GM19239 (cell line): ENCODE data around the gene NSRP1.
"Not testable (repeated sequence)": the region's sequence is repeated elsewhere in the genome, so short reads cannot be mapped to it uniquely, and the experiment has no call there.

Experiments
- DNase-seq: peaks from one replicate; pipeline ENCODE4 v3.0.0; 2011; ENCODE audit warnings: low spot score; ENCODE audit not compliant: insufficient read length
- FAIRE-seq: peaks from 2 replicates; lab custom pipeline; 2011; peaks lifted over from hg19 to GRCh38; lab: Jason Lieb, UNC

Gene NSRP1

GRCh38 chr17:30218799-30219198, 102.2 kb downstream of the NSRP1 start:
- DNase-seq (no peak), FAIRE-seq (no peak)

- DNase-seq (no peak), FAIRE-seq (no peak)
These were observed 102.7 kb downstream of the NSRP1 start for GRCh38 chr17:30219315-30219714.

GRCh38 chr17:30219833-30220232, 103.2 kb downstream of the NSRP1 start:
- no peak for FAIRE-seq
- no peak for DNase-seq

- no peak for FAIRE-seq
- DNase-seq, result no peak
These were observed 103.8 kb downstream of the NSRP1 start for GRCh38 chr17:30220414-30220813.

GRCh38 chr17:30221346-30221745, 104.7 kb downstream of the NSRP1 start:
- FAIRE-seq (no peak), DNase-seq (no peak)

GRCh38 chr17:30222251-30222650, 105.6 kb downstream of the NSRP1 start:
- FAIRE-seq, result no peak
- DNase-seq, result no peak

GRCh38 chr17:30222721-30223175, 106.1 kb downstream of the NSRP1 start:
- DNase-seq (no peak), FAIRE-seq (no peak)

- DNase-seq (no peak), FAIRE-seq (no peak)
These were observed 107.9 kb downstream of the NSRP1 start for GRCh38 chr17:30224419-30224960.

- no peak for DNase-seq
- no peak for FAIRE-seq
These were observed 108.5 kb downstream of the NSRP1 start for GRCh38 chr17:30225112-30225511.

- DNase-seq, result no peak
- FAIRE-seq, result no peak
These were observed 109.4 kb downstream of the NSRP1 start for GRCh38 chr17:30225919-30226553.

GRCh38 chr17:30226878-30227277, 110.3 kb downstream of the NSRP1 start:
- DNase-seq (no peak), FAIRE-seq (no peak)

GRCh38 chr17:30228011-30228410, 111.4 kb downstream of the NSRP1 start:
- DNase-seq (no peak), FAIRE-seq (no peak)

- FAIRE-seq (no peak), DNase-seq (no peak)
These were observed 112.4 kb downstream of the NSRP1 start for GRCh38 chr17:30229012-30229411.

- not testable (repeated sequence) for FAIRE-seq
These were observed 113.4 kb downstream of the NSRP1 start for GRCh38 chr17:30230009-30230408.

GRCh38 chr17:30230596-30231125, 114.0 kb downstream of the NSRP1 start:
- FAIRE-seq (no peak), DNase-seq (no peak)

More at GRCh38 chr17:30230009-30230408, 113.4 kb downstream of the NSRP1 start:
- not testable (repeated sequence) for DNase-seq

GRCh38 chr17:30232015-30232823, 115.6 kb downstream of the NSRP1 start:
- DNase-seq (no peak), FAIRE-seq (no peak)

GRCh38 chr17:30232824-30233427, 116.3 kb downstream of the NSRP1 start:
- no peak for FAIRE-seq
- DNase-seq, result no peak

GRCh38 chr17:30234296-30234695, 117.7 kb downstream of the NSRP1 start:
- FAIRE-seq (no peak), DNase-seq (no peak)

- DNase-seq, result no peak
- peak; percentile 62 for FAIRE-seq
These were observed 118.3 kb downstream of the NSRP1 start for GRCh38 chr17:30234964-30235363.

GRCh38 chr17:30235386-30236296, 119.0 kb downstream of the NSRP1 start, which contains the start of gene SLC6A4:
Gene SLC6A4, minus strand, starts transcription at chr17:30235697. Its CDS starts 13,739 bp downstream, at chr17:30221958.
- DNase-seq (no peak), FAIRE-seq (peak; percentile 55)
